Loucy (cell line): ENCODE results near the gene ELL2.

Experiments used
- H2AFZ ChIP-seq: fragments of 200-600 bp; sonication (generic); 2 replicates; pipeline ENCODE4 v1.6.0; 2016; ENCODE audit warnings: antibody characterized with exemption, mild to moderate bottlenecking, low read length, moderate library complexity
- H3F3A ChIP-seq: fragments of 200-600 bp; 2 replicates; pipeline ENCODE4 v1.6.0; 2016; ENCODE audit warnings: antibody characterized with exemption, low read depth, mild to moderate bottlenecking
- H3K27me3 ChIP-seq: fragments of 200-600 bp; sonication (generic); 2 replicates; pipeline ENCODE4 v1.6.1; 2014; ENCODE audit warnings: low read length, mild to moderate bottlenecking; ENCODE audit not compliant: insufficient read depth, poor library complexity, severe bottlenecking
- H3K36me3 ChIP-seq: fragments of 200-600 bp; sonication (generic); 2 replicates; pipeline ENCODE4 v1.6.1; 2016; ENCODE audit warnings: low read length; ENCODE audit not compliant: insufficient read depth
- H3K4me1 ChIP-seq: fragments of 200-600 bp; sonication (generic); 2 replicates; pipeline ENCODE4 v1.5.1; 2014; ENCODE audit warnings: low read length, mild to moderate bottlenecking; ENCODE audit not compliant: insufficient read depth, poor library complexity, severe bottlenecking
- H3K4me2 ChIP-seq: fragments of 200-600 bp; sonication (generic); 2 replicates; pipeline ENCODE4 v1.6.0; 2014; ENCODE audit warnings: antibody characterized with exemption, low read length, low read depth, mild to moderate bottlenecking; ENCODE audit not compliant: poor library complexity, severe bottlenecking
- H3K4me3 ChIP-seq: fragments of 200-600 bp; sonication (generic); 2 replicates; pipeline ENCODE4 v1.5.1; 2014; ENCODE audit warnings: low read length, mild to moderate bottlenecking, mixed read lengths; ENCODE audit not compliant: poor library complexity, severe bottlenecking
- H3K79me2 ChIP-seq: fragments of 200-600 bp; sonication (generic); 2 replicates; pipeline ENCODE4 v1.6.1; 2014; ENCODE audit warnings: low read length; ENCODE audit not compliant: insufficient read depth
- H3K9ac ChIP-seq: fragments of 200-600 bp; sonication (generic); 2 replicates; pipeline ENCODE4 v1.6.0; 2014; ENCODE audit warnings: mild to moderate bottlenecking, low read depth, low read length, moderate library complexity; ENCODE audit not compliant: poor library complexity, severe bottlenecking
- H3K9me2 ChIP-seq: fragments of 200-600 bp; sonication (generic); replicated peaks from 2 replicates; pipeline ENCODE4 v1.6.1; 2016; ENCODE audit warnings: low read depth, low read length, mixed read lengths
- H3K9me3 ChIP-seq: fragments of 200-600 bp; sonication (generic); 2 replicates; pipeline ENCODE4 v1.6.1; 2014; ENCODE audit warnings: mild to moderate bottlenecking, antibody characterized with exemption, low read length, low read depth; ENCODE audit not compliant: insufficient read depth
- H4K20me1 ChIP-seq: fragments of 200-600 bp; sonication (generic); 2 replicates; pipeline ENCODE4 v1.6.0; 2014; ENCODE audit warnings: antibody characterized with exemption, low read length, mild to moderate bottlenecking; ENCODE audit not compliant: insufficient read depth, poor library complexity, severe bottlenecking
- CTCF ChIP-seq: fragments of 200-600 bp; sonication (generic); conservative IDR thresholded peaks from 2 replicates; pipeline ENCODE4 v1.5.1; 2014; ENCODE audit warnings: mild to moderate bottlenecking, antibody characterized with exemption, low read length
- EZH2phosphoT487 ChIP-seq: fragments of 200-600 bp; IDR thresholded peaks from 2 replicates; pipeline ENCODE4 v1.6.1; 2018; ENCODE audit warnings: antibody characterized with exemption, mild to moderate bottlenecking, moderate library complexity, borderline replicate concordance

ELL2 gene

DNA sequence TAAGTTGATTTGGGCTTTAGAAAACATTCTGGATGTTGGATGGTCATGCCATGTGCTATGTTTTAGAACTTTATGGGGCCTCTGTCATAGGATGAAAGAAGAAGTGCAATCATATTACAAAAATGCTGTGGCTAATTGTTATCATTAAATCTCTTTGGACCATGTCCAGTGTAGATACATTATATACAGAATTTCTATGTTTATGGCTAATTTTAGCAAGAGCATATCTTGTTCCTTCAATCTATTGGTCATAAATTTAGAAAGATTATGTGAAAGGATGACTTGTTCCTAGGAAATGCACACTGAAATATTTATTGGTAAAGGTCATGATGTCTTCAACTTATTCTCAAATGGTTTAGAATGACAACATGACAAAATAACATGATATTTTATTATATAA is 42.4 kb upstream of the ELL2 start:
- Histone ChIP-seq H3K9ac (no peak overlapping the region), H3K79me2 (no peaks in the 10 kb centered on the region), H3K36me3 (no peaks in the 10 kb centered on the region), H3K27me3 (no peaks in the 10 kb centered on the region), H3K4me1 (no peaks in the 10 kb centered on the region), H3K9me2 (no peaks in the 10 kb centered on the region), H3F3A (no peaks in the 10 kb centered on the region), H3K9me3 (no peaks in the 10 kb centered on the region; the same call in 1 of the 2 replicates), H2AFZ (no peak overlapping the region), H3K4me3 (no peak overlapping the region), H4K20me1 (no peaks in the 10 kb centered on the region), H3K4me2 (no peak overlapping the region)
- no peak for TF ChIP-seq EZH2phosphoT487

- H3K4me2 ChIP-seq: no peak overlapping the region
- H3K4me3 ChIP-seq: no peak overlapping the region
- H4K20me1 ChIP-seq: no peaks in the 10 kb centered on the region
- no peaks in the 10 kb centered on the region for H3K36me3 ChIP-seq
- H3K79me2 ChIP-seq: no peaks in the 10 kb centered on the region
- TF ChIP-seq EZH2phosphoT487: no peak
- TF ChIP-seq CTCF: no peak
- no peaks in the 10 kb centered on the region for H3F3A ChIP-seq
- no peaks in the 10 kb centered on the region for H3K4me1 ChIP-seq
- no peaks in the 10 kb centered on the region for H3K9me3 ChIP-seq
- H3K27me3 ChIP-seq: no peaks in the 10 kb centered on the region
- no peak overlapping the region for H2AFZ ChIP-seq
- no peak overlapping the region for H3K9ac ChIP-seq
- no peaks in the 10 kb centered on the region for H3K9me2 ChIP-seq
These were observed 39.6 kb upstream of the ELL2 start for GRCh38 chr5:96001262-96001661.

DNA sequence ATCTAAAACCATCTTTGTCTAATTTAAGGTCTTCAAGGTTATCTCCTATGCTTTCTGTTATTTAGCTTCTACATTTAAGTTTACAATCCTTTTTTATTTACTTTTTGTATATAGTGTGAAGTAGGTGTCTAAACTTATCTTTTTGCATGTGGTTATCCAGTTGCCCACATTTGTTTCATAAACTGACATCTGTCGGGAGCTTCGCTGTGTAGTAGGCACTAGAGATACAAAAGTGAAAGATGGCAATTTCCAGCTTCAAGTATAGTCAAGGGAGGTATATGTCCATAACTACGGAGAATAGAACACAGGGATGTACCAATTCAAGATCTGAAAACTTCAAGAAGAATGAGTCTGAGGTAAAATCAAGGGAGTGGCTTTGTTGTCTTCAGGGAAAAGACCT is 38.7 kb upstream of the ELL2 start:
- Histone ChIP-seq H3K9ac (no peak overlapping the region), H2AFZ (no peak overlapping the region), H3K4me3 (no peak overlapping the region), H3K27me3 (no peaks in the 10 kb centered on the region), H3F3A (no peaks in the 10 kb centered on the region), H3K36me3 (no peaks in the 10 kb centered on the region), H3K9me3 (no peaks in the 10 kb centered on the region), H3K4me2 (no peak overlapping the region), H3K79me2 (no peaks in the 10 kb centered on the region), H3K9me2 (no peaks in the 10 kb centered on the region), H4K20me1 (no peaks in the 10 kb centered on the region), H3K4me1 (no peaks in the 10 kb centered on the region)
- TF ChIP-seq EZH2phosphoT487 (no peak), CTCF (no peak)

DNA sequence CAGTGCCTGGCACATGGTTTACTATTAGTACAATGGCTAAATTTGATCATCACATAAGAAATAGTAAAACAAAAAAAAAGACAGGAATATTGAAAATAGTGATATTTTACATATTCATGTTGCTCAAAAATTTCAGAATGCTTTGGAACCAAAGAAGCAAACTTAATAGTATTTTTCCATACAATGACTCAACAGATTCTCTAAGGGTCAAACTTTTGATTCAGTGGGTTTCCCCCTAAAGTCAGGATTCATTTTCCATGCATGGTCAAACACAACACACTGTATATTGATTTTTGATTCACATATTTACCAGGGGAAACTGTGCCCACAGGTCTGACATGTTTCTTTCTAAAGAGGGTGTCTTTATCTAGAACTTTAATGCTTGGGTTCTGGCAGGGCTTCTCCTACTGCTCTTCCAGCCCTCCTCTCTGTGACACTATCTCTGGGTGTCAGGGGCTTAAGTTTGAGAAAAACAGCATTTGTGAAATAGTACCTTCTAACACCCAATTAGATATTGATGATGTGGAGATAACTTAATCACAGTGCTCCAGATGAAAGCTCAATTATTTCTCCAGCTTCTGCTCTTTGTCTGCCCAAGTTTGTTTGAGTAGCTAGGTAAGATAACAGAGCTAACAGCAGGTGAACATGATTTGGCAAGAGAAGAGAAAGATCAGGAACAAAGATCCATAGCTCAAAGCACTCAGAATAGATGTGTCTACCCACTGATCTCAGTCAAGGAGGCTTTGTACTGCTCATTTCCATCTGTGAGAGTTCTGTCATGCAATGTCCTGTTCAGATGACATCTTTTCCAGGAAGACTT is 35.5 kb upstream of the ELL2 start:
- Histone ChIP-seq H3K9me3 (no peaks in the 10 kb centered on the region), H3K4me3 (no peak overlapping the region), H3K9me2 (no peaks in the 10 kb centered on the region), H3K4me1 (no peaks in the 10 kb centered on the region), H3K36me3 (no peaks in the 10 kb centered on the region), H2AFZ (no peak overlapping the region), H3F3A (no peaks in the 10 kb centered on the region), H3K27me3 (no peaks in the 10 kb centered on the region), H3K9ac (no peak overlapping the region), H4K20me1 (no peaks in the 10 kb centered on the region), H3K79me2 (no peaks in the 10 kb centered on the region), H3K4me2 (no peak overlapping the region)
- TF ChIP-seq CTCF: no peak
